Gastrocnemius medialis (tissue), 4 donors: ENCODE results near the gene TCF4.

Experiments
- POLR2A ChIP-seq, 2 donors: fragments of 450-650 bp; IDR thresholded peaks; one replicate each; pipeline ENCODE4 v1.6.1; 2017; ENCODE audit warnings: antibody characterized with exemption in 2 of 2, mild to moderate bottlenecking in 2 of 2, moderate library complexity in 2 of 2
- TF ChIP-seq, protein P1 (sequence below), 5 experiments: fragments of 450-650 bp in 3 of 5; fragments of 200-600 bp in 2 of 5; sonication (generic) in 2 of 5; IDR thresholded peaks in 4 of 5; conservative IDR thresholded peaks in 1 of 5; 1 replicate in 4 of 5; 2 replicates in 1 of 5; pipeline ENCODE4 v1.5.1; 2016 to 2019; ENCODE audit warnings: antibody characterized with exemption in 5 of 5, mild to moderate bottlenecking in 3 of 5, moderate library complexity in 3 of 5

DNA sequence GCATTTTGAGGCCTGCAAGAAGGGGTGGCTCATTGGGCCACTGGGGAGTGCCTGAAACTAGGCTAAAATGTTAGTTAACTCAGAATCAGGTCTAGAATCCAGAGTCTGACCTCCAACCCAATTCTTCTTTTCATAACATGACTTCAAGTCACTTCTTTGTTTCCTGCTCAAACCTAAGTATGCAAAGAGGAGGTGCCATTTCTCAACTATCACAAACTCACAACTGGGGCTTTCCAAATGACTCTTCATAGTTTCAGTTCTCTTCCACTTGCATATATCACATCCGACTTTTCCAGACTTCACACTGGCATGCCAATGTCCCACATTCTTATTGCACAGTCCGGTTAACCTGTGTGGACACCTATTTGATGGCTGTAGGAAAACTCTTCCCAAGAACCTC lies 211.6 kb downstream of the TCF4 start:
- TF ChIP-seq, protein P1, sequence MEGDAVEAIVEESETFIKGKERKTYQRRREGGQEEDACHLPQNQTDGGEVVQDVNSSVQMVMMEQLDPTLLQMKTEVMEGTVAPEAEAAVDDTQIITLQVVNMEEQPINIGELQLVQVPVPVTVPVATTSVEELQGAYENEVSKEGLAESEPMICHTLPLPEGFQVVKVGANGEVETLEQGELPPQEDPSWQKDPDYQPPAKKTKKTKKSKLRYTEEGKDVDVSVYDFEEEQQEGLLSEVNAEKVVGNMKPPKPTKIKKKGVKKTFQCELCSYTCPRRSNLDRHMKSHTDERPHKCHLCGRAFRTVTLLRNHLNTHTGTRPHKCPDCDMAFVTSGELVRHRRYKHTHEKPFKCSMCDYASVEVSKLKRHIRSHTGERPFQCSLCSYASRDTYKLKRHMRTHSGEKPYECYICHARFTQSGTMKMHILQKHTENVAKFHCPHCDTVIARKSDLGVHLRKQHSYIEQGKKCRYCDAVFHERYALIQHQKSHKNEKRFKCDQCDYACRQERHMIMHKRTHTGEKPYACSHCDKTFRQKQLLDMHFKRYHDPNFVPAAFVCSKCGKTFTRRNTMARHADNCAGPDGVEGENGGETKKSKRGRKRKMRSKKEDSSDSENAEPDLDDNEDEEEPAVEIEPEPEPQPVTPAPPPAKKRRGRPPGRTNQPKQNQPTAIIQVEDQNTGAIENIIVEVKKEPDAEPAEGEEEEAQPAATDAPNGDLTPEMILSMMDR (IDR thresholded peaks at IDR 0.05 in 4 of 5, conservative IDR thresholded peaks at IDR 0.05 in 1 of 5): no peak
- no peak for TF ChIP-seq POLR2A (IDR thresholded peaks at IDR 0.05)
